K562 (cell line): ENCODE measurements around the gene ST6GALNAC2. TPM values are rescaled to one million over a fixed set of nuclear protein-coding genes. Genes with fewer than 3 reads are reported as not detected.

Source experiments
- ATAC-seq: fragments of 200-7000 bp; cut with Tn5 transposase; 3 replicates; pipeline ENCODE4 v1.9.1; 2020; ENCODE audit warnings: moderate library complexity
- BruUV-seq: library from RNA; stranded (reverse); fragments of 400-500 nt; replicated peaks from 2 replicates; lab custom pipeline; 2021; lab: Mats Ljungman, UMichigan
- CTCF ChIA-PET: fragments of 300-600 bp; formaldehyde crosslinking; extraction: SDS; loops from one replicate; lab custom pipeline; 2021; ENCODE audit warnings: low intra/inter-chr PET ratio; lab: Yijun Ruan, JAX
- POLR2A ChIA-PET: fragments of 300-600, 350-650 bp; sonication (Branson Sonifier 250); formaldehyde crosslinking; extraction: SDS; loops from one replicate; lab custom pipeline; 2021; ENCODE audit warnings: antibody characterized with exemption, inconsistent platforms; lab: Yijun Ruan, JAX
- DNase-seq, 4 experiments: peaks; one replicate each; pipeline versions ENCODE4 v3.0.0 to v3.0.0-alpha.2; 2011 to 2018; ENCODE audit warnings: low spot score in 3 of 4, mixed read lengths in 3 of 4; ENCODE audit errors: extremely low read depth in 1 of 4
- FAIRE-seq: peaks from 2 replicates; lab custom pipeline; 2011; peaks lifted over from hg19 to GRCh38; lab: Jason Lieb, UNC
- H2AFZ ChIP-seq: 2 replicates; pipeline ENCODE4 v1.6.0; 2011; ENCODE audit warnings: low read depth, low read length, control low read depth, inconsistent platforms
- H3K27ac ChIP-seq: fragments of 200-600 bp; 3 replicates; pipeline ENCODE4 v1.8.0; 2011; ENCODE audit warnings: low read depth, mild to moderate bottlenecking, control low read depth, inconsistent platforms, low read length, moderate library complexity, mixed read lengths; ENCODE audit errors: extremely low read depth
- H3K27me3 ChIP-seq, 2 experiments: fragments of 300-600 bp in 1 of 2; 2 replicates in 1 of 2; 3 replicates in 1 of 2; pipeline versions ENCODE4 v1.6.0 to v1.8.0; 2011; ENCODE audit warnings: inconsistent platforms in 2 of 2, low read length in 2 of 2, mild to moderate bottlenecking in 1 of 2, mixed read lengths in 1 of 2, moderate library complexity in 1 of 2; ENCODE audit not compliant: control insufficient read depth in 2 of 2, insufficient read depth in 2 of 2
- H3K36me3 ChIP-seq: fragments of 300-600 bp; 3 replicates; pipeline ENCODE4 v1.8.0; 2011; ENCODE audit warnings: mild to moderate bottlenecking, low read length, inconsistent platforms; ENCODE audit not compliant: control insufficient read depth, insufficient read depth
- H3K4me1 ChIP-seq, 2 experiments: fragments of 200-600 bp in 1 of 2; replicated peaks in 1 of 2; 2 replicates in 1 of 2; 3 replicates in 1 of 2; pipeline versions ENCODE4 v1.5.1 to v1.8.0; 2011; ENCODE audit warnings: inconsistent platforms in 2 of 2, low read length in 2 of 2, mild to moderate bottlenecking in 1 of 2, mixed read lengths in 1 of 2, moderate library complexity in 1 of 2; ENCODE audit not compliant: control insufficient read depth in 2 of 2, insufficient read depth in 2 of 2
- H3K4me2 ChIP-seq: 2 replicates; pipeline ENCODE4 v1.6.1; 2011; ENCODE audit warnings: low read length, control low read depth, inconsistent platforms, mixed read lengths; ENCODE audit not compliant: insufficient read depth
- H3K4me3 ChIP-seq: fragments of 200-600 bp; sonication (generic), shearing (Covaris generic); 2 replicates; pipeline ENCODE4 v1.5.1; 2016; ENCODE audit warnings: control low read depth, inconsistent platforms
- H3K79me2 ChIP-seq: fragments of 200-600 bp; 3 replicates; pipeline ENCODE4 v1.8.0; 2011; ENCODE audit warnings: low read length, inconsistent platforms; ENCODE audit not compliant: control insufficient read depth, insufficient read depth
- H3K9ac ChIP-seq, 2 experiments: 2 replicates each; pipeline versions ENCODE4 v1.6.0 to v1.6.1; 2011; ENCODE audit warnings: low read depth in 2 of 2, low read length in 2 of 2, control low read depth in 1 of 2, inconsistent platforms in 1 of 2, mild to moderate bottlenecking in 1 of 2, mixed read lengths in 1 of 2; ENCODE audit not compliant: insufficient read depth in 1 of 2
- H3K9me1 ChIP-seq: one replicate; pipeline ENCODE4 v1.6.0; 2011; ENCODE audit warnings: inconsistent platforms, mild to moderate bottlenecking, low read length, moderate library complexity; ENCODE audit not compliant: control insufficient read depth, insufficient read depth
- H3K9me3 ChIP-seq: replicated peaks from 2 replicates; pipeline ENCODE4 v1.5.1; 2011; ENCODE audit warnings: low read depth, low read length, inconsistent platforms; ENCODE audit not compliant: control insufficient read depth, insufficient read depth
- H4K20me1 ChIP-seq: replicated peaks from 2 replicates; pipeline ENCODE4 v1.6.1; 2011; ENCODE audit warnings: low read length, inconsistent platforms, mixed read lengths; ENCODE audit not compliant: control insufficient read depth, insufficient read depth
- SRF ChIP-seq, 2 experiments: fragments of 250-450, 450-650 bp in 1 of 2; sonication (Bioruptor Pico) in 1 of 2; sonication (generic) in 1 of 2; formaldehyde crosslinking; IDR thresholded peaks; 2 replicates each; pipeline versions ENCODE4 v1.5.0 to v1.5.1; 2020 to 2022; ENCODE audit warnings: mild to moderate bottlenecking in 1 of 2, missing genetic modification reagents in 1 of 2
- ZBTB33 ChIP-seq: sonication (generic); formaldehyde crosslinking; IDR thresholded peaks from 2 replicates; pipeline ENCODE4 v1.8.1; 2023; ENCODE audit warnings: mild to moderate bottlenecking, missing genetic modification reagents
- WGBS: fragments of 100-300 bp; shearing (Covaris generic); methylation state at CpG from one replicate; pipeline ENCODE4 v1.1.6; 2016; ENCODE audit warnings: low coverage, mixed read lengths; ENCODE audit not compliant: insufficient coverage; ENCODE audit errors: missing lambda C conversion rate; 5-methylcytosine and 5-hydroxymethylcytosine counted together
- in situ Hi-C: fragments of 300-500 bp; cut with MboI; formaldehyde crosslinking; loops from 4 replicates; pipeline ENCODE4 v1.15.0; 2018; ENCODE audit warnings: inconsistent platforms, mixed read lengths
- intact Hi-C: fragments of 100-400 bp; cut with micrococcal nuclease; formaldehyde crosslinking; loops from 2 replicates; pipeline ENCODE4 v1.14.2; 2022
- polyA plus RNA-seq, 8 experiments: library from polyadenylated mRNA; depleted of rRNA in 4 of 8; stranded (reverse) in 5 of 8; unstranded in 3 of 8; fragments of >200 nt; fragmentation: Nextera tagmentation in 2 of 8; fragmentation: Illumina TruSeq in 1 of 8; extraction: Ambion mirVana in 2 of 8; extraction: Trizol in 1 of 8; gene quantifications; 2 replicates each; pipeline versions ENCODE4 v1.2.1 to v1.2.3, GENCODE V29; 2011 to 2014; ENCODE audit warnings: inconsistent platforms in 1 of 8, missing spikeins in 1 of 8
- total RNA-seq, 7 experiments: library from RNA; depleted of rRNA in 6 of 7; stranded (reverse); fragments of >200 nt in 6 of 7; fragmentation: Illumina TruSeq in 2 of 7; extraction: Trizol in 2 of 7; gene quantifications; 2 replicates each; pipeline versions ENCODE4 v1.2.1 to v1.2.3, GENCODE V29; 2011 to 2021; ENCODE audit warnings: low replicate concordance in 1 of 7

Gene ST6GALNAC2
- total and polyA plus RNA-seq, 9 of the 15 experiments (the other 6 are each of a cell fraction or from before 2014, with no cell fraction given): 0.18 TPM; not detected in 8

- H3K9me3 ChIP-seq: no peaks in the 10 kb centered on the region
- BruUV-seq: no TSS peak
- H2AFZ ChIP-seq: no peak within 1 kb of the TSS
- in situ Hi-C loops: no loop called here
- no peak for DNase-seq
- ChIA-PET POLR2A (no interaction called here), CTCF (no interaction called here)
- no peak within 1 kb of the TSS for H3K27ac ChIP-seq
- WGBS: 79% methylated on average over 6 of the region's 95 CpGs
- intact Hi-C loops: no loop called here
- no peak for ATAC-seq
- H3K9ac ChIP-seq: peak within 1 kb of the TSS in 1 of 2 experiments; percentile 71; a peak in 1 of 4 replicates
- H4K20me1 ChIP-seq: no peaks in the 10 kb centered on the region
- peaks cover 11 to 46% of the 10 kb centered on the region in 2 experiments; a peak in 4 of 5 replicates for H3K4me1 ChIP-seq
- no peak for TF ChIP-seq SRF (CRISPR knock-in tag; IDR thresholded peaks at IDR 0.05)
- 0 out of 2 replicates have a peak, but pooled peaks have one; percentile 32 for TF ChIP-seq ZBTB33
- H3K9me1 ChIP-seq: no peaks in the 10 kb centered on the region
- no peaks in the 10 kb centered on the region for H3K36me3 ChIP-seq
- no peaks in the 10 kb centered on the region for H3K79me2 ChIP-seq
- H3K4me3 ChIP-seq: no peak within 1 kb of the TSS
- FAIRE-seq: no peak
- no peaks in the 10 kb centered on the region for H3K27me3 ChIP-seq
- no peak within 1 kb of the TSS for H3K4me2 ChIP-seq
Measured at GRCh38 chr17:76537578-76538280, 47.9 kb downstream of the ST6GALNAC2 start, which contains the start of gene CYGB. CYGB (minus strand) TSS chr17:76537709; CDS start chr17:76537542, 167 bp downstream.
